Activated CD8-positive, alpha-beta memory T cell treated with anti-CD3 and anti-CD28 coated beads for 1 hour (primary cell): ENCODE data around the gene CAMTA1.
"Not testable (repeated sequence)": the region's sequence is repeated elsewhere in the genome, so short reads cannot be mapped to it uniquely, and the experiment has no call there.

Experiments used
- DNase-seq, 2 donors: peaks; one replicate each; pipeline ENCODE4 v3.0.0-alpha.2; 2020; ENCODE audit warnings: low read depth in 1 of 2; ENCODE audit errors: extremely low read depth in 1 of 2

CAMTA1 gene

DNA sequence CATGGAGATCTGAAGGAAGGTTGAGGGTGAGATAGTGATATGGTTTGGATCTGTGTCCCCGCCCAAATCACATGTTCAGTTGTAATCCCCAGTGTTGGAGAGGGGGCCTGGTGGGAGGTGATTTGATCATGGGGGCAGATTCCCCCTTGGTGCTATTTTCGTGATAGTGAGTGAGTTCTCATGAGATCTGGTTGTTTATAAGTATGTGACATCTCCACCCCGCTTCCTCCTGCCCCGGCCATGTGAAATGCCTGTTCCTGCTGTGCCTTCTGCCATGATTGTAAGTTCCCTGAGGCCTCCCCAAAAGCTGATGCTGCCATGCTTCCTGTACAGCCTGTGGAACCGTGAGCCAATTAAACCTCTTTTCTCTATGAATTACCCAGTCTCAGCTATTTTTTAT, 533.9 kb downstream of the CAMTA1 start:
- DNase-seq, result no peak

- DNase-seq, result no peak
These were observed 535.4 kb downstream of the CAMTA1 start for GRCh38 chr1:7320661-7321060.

DNA sequence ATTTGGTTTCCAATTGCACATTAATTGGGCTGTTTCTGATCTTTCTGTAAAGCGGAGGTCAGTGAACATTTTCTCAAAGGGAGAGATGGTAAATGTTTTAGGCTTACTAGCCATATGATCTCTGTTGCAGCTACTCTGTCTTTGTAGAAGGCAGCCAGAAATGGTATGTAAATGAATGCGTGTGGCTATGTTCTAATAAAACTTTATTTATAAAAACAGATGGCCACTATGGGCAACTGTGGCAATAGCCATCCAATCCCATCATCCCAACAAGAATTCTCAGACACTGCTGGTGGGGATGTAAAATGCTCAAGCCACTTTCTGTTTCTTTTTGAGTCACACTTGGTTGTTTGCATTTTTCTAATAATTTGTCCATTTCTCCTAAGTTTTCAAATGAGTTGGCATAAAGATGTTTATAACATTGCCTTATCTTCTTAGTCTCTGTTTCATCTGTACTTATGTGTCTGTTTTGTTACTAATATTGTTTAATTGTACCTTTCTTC, 537.1 kb downstream of the CAMTA1 start:
- no peak for DNase-seq

- DNase-seq, result no peak
These were observed 537.7 kb downstream of the CAMTA1 start for GRCh38 chr1:7322912-7323311.

DNA sequence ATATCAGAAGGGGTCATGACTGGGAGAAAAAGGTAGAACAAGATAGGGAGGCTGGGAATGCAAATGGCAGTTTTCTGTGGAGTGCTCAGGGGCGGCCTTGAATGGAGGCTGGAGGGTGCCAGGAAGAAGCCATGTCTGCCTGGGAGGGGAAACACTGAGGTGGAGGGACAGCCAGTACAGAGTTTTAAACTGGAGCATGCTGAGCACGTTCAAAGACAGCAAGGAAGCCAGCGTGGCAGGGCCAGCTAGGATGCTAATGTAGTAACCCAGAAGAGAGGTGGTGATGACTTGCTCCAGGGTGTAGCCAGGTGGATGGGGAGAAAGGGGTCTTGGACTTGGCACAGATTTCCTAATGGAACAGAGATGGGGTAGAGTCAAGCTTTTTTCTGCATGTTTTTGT, 540.0 kb downstream of the CAMTA1 start:
- no peak for DNase-seq

DNA sequence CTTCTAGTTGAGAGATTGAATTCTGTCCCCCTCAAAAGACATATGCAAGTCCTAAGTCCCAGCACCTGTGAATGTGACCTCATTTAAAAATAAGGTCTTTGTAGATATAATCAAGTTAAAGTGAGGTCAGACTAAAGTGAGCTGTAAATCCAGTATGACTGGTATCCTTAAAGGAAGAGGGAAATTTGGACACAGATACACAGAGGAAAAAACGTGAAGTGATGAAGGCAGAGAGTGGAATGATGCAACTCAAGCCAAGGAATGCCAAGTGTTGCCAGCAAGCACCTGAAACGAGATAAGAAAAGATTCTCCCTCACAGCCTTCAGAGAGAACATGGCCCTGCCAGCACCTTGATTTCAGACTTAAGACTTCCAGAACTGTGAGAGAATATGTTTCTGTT, 541.1 kb downstream of the CAMTA1 start:
- no peak for DNase-seq

- no peak for DNase-seq
These were observed 542.6 kb downstream of the CAMTA1 start for GRCh38 chr1:7327849-7328248.

DNA sequence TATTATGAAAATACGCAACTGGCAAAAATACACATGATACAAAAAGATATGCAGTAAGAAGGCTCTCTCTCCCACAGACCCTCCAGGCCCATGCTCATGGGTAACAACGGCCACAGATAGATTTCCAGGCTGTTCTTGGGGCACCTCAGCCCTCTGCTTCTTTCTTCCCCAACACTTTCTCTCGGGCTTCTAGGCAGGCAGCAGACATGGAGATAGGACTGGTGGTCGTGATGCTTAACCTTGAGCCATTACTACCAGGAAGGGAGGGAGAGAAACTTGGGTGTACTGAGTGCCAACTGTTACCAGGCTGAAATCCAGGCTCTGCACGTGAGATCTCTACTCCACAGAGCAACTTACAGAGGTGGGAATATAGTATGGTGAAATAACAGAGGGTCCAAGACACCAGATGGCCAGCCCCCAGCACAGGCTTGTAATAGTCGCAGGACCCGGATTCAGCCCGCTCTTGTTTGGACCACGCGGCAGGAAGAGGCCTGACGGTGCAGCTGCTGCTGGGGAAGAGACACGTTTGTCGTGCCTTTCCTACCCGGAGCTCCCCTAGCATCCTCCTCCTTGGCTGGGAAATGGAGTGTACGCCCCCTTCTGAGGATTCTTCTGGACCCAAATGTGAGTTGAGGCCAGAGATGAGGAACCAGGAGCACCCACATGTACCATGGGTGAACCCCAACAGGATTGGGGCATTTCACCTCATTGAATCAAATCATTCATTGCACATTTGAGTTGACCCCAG, 544.8 kb downstream of the CAMTA1 start:
- DNase-seq, result no peak

DNA sequence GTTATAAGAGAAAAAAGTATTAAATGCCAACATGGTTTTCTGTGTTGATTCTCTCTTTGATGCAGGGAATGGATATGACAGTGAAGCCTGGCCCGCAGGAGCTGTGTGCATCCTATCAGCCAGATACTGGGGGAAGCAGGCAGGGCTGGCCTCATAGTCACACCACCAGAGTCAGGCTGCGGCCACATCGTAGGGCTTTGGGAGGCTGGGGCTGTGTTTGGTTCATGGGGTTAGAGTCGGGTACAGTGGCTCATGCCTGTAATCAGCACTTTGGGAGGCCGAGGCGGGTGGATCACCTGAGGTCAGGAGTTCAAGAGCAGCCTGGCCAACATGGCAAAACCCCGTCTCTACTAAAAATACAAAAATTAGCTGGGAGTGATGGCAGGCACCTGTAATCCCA, 545.5 kb downstream of the CAMTA1 start:
- DNase-seq, result not testable (repeated sequence)

DNA sequence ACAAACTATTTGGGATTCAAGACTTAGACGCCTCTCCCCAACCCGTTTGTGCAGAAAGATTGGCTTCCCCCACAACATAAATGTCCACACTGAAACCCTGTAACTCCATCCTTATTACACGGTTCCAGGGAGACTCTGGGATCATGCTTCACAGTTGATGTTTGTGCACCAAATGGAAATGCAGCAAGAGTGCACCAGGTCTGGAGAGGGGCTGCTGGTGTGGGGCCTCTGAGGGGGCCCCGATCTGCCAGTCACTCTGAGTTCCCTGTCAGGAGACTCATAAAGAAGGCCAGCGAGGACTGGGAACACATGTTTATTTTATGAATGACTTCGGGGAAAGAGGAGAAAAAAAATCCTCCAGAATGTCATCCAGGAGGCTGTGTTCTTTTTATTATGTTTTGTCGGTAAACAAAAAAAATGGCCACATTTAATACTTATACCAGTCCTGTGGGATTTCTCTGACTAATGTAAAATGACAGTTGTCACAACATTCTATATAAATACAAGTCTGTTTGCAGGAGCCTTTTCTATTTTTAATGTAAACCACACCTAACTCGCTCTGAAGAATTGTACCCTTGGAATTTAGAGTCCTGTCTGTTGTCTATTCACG, 546.8 kb downstream of the CAMTA1 start:
- DNase-seq, result no peak

GRCh38 chr1:7333094-7333493, 547.8 kb downstream of the CAMTA1 start:
- DNase-seq, result no peak

DNA sequence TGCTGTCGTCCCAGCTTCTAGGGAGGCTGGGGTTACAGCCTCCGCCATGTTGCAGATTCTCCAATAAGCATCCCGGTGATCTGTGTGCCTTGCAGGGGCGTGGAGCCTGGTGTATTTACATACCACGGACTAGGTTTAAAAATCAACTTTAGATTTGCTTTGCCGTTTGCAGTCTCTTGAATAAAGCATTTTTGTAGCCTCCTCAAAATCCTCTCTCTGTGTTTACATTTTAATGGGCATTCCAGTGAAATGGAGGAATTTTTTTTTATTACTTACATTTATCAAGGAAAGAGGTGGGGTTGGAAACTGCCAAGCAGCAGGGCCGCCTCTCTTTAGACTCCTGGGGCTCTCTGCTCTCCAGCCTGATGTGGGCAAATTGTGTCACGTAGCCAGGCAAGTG, 548.4 kb downstream of the CAMTA1 start:
- no peak for DNase-seq

GRCh38 chr1:7334475-7335035, 549.3 kb downstream of the CAMTA1 start:
- DNase-seq, result no peak

GRCh38 chr1:7335224-7335879, 550.1 kb downstream of the CAMTA1 start:
- DNase-seq, result no peak

GRCh38 chr1:7338439-7338838, 553.2 kb downstream of the CAMTA1 start:
- DNase-seq, result no peak

GRCh38 chr1:7339014-7339413, 553.8 kb downstream of the CAMTA1 start:
- no peak for DNase-seq

GRCh38 chr1:7339953-7340352, 554.7 kb downstream of the CAMTA1 start:
- DNase-seq, result no peak

DNA sequence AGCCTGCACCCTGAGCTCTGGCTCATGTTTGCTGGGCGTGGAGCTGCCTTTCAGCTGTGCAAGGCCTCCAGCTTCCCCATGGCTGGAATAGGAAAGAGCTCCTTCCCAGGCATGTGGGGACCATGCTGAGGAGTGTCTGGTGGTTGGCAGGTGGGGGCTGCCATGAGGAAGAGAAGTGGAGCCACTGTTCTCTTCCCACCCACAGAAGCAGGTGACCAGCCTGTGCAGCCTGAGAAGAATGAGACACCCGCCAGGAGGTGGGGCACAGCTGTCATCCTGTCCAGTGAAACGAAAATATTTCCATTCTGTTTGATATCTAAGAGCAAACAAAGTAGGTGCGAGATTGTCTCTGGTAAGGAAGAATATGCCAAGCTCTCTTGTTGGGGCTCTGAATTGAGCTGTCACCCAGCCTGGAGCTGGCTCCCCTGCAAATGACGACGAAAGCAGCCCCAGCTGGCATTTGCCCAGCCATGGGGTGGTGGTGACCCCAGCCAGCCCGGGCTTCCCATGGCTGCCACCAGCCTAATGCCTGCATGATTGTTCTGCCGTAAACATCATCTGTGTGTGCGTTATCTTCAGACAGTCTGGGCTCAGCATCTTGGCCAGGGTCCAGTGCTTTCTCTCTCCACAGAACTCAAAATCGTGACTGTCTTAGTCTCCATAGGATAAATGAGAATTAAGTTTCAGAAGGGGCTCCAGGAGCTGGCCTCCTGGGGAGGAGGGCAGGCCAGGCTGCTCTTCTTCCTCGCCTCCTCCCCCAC, 556.1 kb downstream of the CAMTA1 start:
- no peak for DNase-seq

GRCh38 chr1:7343882-7344281, 558.6 kb downstream of the CAMTA1 start:
- no peak for DNase-seq

- no peak for DNase-seq
These were observed 559.0 kb downstream of the CAMTA1 start for GRCh38 chr1:7344299-7344698.

- DNase-seq, result no peak
These were observed 560.3 kb downstream of the CAMTA1 start for GRCh38 chr1:7345516-7345915.
